Right renal pelvis (tissue), 4 donors: ENCODE results near the gene ETHE1. TPM values are rescaled to one million over a fixed set of nuclear protein-coding genes. Genes with fewer than 3 reads are reported as not detected.

Source experiments
- DNase-seq, 4 donors: peaks; one replicate each; pipeline ENCODE4 v3.0.0-alpha.2; 2013; ENCODE audit warnings: low read depth in 4 of 4, low spot score in 3 of 4, missing footprints in 1 of 4
- polyA plus RNA-seq, 4 donors: library from polyadenylated mRNA; unstranded; fragments of 120-200 nt; gene quantifications; one replicate each; pipeline ENCODE4 v1.2.1, GENCODE V29; 2013; ENCODE audit not compliant: insufficient read length in 4 of 4

Gene ETHE1
- polyA plus RNA-seq = 10 to 100 TPM; 27.5 to 31.1 (median 28.1) TPM

- DNase-seq = no peak
Observed at GRCh38 chr19:43526884-43527859, at the start of gene ETHE1. ETHE1 (minus strand) TSS chr19:43527201; CDS start chr19:43527177, 24 bp downstream.

DNA sequence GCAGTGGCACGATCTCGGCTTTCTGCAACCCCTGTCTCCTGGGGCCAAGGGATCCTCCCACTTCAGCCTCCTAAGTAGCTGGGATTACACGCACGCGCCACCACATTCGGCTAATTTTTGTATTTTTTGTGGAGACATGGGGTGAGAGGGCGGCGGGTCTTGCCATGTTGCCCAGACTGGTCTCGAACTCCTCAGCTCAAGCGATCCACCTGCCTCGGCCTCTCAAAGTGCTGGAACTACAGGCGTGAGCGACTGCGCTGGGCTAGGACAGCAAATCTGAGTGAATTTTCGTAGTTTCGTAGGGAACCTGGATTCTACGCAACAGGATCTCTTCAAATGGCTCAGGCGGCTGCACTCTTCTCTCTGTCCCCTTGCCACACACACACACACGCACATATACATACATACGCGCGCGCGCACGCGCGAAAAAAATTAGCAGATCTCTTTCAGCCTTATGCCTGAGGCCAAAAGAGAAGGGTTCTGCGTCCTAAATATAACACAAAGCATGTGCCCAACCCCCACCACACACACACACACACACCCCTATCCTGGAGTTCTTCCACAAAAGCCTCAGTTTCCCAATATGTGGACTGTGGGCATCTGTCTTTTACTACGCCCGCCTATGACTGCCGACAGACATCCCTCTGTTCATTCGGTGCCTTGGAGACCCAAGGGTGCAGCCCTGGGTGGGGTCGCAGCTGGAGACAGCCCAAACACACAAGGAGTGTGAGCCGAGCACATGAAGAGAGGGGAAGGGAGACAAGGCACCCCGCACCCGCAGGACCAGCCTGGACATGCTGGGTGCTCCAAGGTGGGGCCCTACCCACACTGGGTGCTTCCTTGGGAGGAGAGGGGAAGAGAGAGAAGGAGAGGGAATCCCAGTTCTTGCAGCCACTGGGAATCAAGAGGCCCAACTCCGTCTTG, 49.2 kb upstream of the ETHE1 start:
- DNase-seq = no peak

GRCh38 chr19:43575156-43575950, 48.4 kb upstream of the ETHE1 start, which contains the start of the genes PINLYP and XRCC1:
PINLYP (plus strand) TSS chr19:43575801; CDS start chr19:43577192, 1,391 bp downstream.
XRCC1 (minus strand) TSS chr19:43575527; CDS start chr19:43575458, 69 bp downstream.
- peak; percentile 96 to 99 (median 98) for DNase-seq

- no peak for DNase-seq
Observed at GRCh38 chr19:43574424-43575155, 47.6 kb upstream of the ETHE1 start.

DNA sequence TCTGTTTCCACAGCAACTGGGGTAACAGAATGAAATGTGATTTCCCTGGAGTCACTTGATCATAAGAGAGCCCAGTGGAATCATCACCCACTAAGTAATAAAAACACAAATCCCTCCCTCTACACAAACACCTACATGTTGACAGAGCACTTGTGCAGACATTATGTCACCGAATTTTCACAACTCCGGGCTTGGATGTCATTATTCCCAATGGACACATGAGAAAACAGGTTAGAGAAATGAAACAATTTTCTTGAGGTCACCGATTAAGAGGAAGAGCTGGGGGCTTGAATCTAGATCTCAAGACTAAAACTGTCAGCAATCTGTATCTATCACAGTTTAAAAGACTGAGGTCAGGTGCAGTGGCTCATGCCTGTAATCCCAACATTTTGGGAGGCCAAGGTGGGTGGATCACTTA, 45.2 kb upstream of the ETHE1 start:
- no peak for DNase-seq

DNA sequence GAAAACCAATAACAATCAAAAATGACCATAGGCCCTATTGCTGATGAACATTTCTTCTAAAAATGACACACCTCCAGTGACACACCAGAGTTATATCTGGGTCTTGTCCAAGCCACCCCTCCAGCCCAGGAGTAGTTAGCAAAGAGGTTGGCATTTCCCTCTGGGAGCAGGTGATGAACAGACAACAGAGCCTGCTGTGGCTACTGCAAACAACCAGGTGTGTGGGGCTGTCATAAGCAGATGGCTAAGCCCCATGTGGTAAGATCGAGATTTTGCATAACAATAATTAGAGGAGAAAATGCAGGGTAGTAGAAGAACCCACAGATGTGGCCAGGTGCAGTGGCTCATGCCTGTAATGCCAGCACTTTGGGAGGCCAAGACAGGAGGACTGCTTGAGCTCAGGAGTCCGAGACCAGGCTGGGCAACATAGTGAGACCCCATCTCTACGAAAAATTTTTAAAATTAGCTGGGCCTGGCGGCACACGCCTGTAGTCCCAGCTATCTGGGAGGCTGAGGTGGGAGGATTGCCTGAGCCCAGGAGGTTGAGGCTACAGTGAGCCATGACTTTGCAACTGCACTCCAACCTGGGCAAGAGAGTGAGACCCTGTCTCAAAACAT, 43.3 kb upstream of the ETHE1 start:
- no peak for DNase-seq

DNA sequence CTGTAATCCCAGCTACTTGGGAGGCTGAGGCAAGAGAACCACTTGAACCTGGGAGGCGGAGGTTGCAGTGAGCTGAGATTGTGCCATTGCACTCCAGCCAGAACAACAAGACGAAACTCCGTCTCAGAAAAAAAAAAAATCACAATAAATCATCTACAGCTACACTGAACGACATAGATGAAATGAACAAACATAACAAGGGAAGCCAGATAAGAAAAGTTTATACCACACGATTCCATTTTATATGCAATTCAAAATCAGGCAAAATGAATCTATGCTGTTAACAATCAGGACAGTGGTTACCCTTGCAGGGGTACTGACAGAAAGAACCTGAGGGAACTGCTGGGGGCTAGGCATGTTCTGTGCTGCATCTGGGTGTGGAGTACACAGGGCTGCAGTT, 42.7 kb upstream of the ETHE1 start:
- DNase-seq = no peak

DNA sequence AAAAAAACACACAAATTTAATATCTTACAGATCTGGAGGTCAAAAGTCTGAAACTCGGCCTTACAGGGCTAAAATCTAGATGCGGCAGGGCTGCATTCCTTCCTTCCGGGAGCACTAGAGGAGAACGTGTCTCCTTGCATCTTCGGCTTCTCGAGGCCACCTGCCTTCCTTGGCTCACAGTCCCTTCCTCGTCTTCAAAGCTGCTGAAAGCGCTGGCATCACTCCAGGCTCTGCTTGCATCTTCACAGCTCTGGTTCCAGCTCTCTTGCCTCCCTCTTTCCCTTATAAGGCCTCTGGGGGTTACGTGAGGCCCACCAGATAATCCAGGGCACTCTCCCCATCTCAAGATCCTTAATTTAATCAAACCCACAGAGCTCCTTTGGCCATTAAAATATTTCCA, 37.8 kb upstream of the ETHE1 start:
- no peak for DNase-seq

GRCh38 chr19:43563816-43564457, 36.9 kb upstream of the ETHE1 start:
- DNase-seq = no peak

DNA sequence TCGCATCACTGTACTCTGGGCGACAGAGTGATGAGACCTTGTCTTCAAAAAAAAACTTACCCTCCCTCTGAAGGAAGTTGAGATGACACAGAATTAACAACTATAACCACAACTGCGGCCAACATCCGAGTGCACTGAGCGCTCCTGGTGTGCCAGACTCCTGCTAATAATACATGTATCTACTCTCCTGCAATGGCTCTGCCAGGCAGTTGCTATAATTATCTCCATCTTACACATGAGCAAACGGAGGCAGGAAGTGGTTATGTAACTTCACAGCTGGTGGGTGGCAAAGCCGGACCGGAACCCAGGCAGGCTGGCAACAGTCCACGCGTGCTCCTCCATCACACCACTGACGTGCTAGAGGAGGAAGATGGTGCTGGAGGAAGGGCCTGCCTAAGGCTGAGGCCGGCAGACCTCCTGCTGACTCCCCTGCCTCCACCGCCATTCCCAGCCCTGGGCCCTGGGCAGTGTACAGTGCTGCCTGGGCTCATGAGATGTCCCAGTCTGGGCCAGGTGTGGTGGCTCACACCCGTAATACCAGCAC, 35.8 kb upstream of the ETHE1 start:
- no peak for DNase-seq

GRCh38 chr19:43562226-43562697, 35.3 kb upstream of the ETHE1 start:
- DNase-seq = no peak

DNA sequence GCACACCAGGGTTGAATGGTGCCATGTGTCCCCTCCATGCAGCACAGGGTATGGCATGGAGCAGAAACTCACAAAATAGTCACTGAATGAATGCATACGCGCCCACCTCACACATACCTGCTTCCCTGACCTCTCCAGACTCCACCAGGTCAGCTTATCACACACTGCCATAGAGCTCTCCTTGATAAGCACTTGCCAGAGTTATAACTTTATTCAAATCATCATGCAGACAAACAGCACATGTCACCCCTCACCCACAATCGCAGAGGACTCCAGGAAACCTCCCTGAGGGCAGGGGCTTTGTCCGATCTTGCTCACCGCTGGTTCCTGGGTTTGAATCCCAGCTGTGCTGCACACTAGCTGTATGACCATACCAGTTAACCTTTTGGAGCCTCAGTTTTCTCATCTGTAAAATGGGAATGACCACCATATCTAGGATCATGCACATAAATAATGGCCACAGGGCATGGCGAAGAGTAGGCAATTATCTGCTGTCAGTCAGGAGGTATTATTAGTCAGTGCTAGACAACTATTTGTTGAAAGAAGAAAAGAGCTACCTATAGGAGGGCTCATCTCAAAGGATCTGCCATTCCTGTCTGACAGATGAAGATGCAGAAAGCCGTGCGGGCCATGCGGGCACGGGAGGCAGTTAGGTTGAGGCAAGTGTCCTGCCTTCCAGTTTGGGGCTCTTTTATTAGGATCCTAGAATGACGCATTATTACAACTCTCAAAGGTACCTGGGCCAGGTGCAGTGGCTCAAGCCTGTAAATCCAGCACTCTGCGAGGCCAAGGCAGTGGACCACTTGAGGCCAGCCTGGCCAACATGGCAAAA, 34.4 kb upstream of the ETHE1 start:
- no peak for DNase-seq

- DNase-seq = no peak
Observed at GRCh38 chr19:43560687-43561086, 33.7 kb upstream of the ETHE1 start.

DNA sequence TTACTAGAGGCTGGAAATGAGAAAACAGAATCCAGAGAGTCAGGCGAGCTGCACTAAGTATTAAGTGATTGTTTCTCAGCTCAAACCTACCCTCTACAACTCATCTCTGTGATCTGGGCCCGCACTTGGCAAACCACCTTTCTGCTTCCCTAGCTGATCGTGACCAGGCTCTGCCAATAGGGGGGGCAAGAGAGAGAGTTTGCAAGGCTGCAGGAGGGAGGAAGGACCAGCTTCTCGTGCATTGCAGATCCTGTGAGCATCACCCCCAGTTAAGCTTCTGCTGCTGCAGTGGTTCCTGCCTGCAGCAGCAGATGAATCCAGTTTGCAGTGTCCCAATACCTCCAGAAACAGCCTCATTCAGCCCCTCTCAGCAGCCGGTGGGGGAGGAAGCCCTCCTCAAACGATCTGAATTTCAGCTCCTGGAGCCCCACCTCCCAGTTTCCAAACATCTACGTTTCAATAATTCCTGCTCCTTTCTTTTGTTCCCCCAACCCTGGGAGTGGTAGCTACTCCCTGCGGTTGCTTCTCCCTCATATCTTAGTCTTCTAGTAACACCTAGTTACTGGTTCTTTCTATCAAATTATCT, 28.3 kb upstream of the ETHE1 start:
- DNase-seq = peak in 1 of 4 donors; percentile 41

- no peak for DNase-seq
Observed at GRCh38 chr19:43554317-43554895, 27.4 kb upstream of the ETHE1 start.

DNA sequence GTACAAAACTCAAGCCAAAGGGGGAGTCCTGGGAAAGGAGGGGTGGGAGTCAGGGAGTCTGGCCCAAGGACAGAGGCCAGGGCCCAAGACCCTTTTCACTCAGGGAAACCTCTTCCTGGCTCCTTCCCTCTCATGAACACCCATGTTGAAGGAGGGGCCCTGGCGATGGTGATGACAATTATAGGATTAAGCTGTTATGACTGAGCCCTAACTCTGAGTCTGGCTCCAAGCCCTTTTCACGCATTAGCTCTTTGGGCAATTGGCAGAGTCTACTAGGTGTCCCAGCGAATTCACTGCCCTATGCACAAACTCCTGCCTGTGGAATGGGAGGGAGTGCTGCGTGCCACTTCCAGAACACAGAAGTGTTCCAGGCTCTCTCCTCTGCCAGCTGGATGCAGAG, 26.7 kb upstream of the ETHE1 start:
- no peak for DNase-seq
